HG03565 (cell line): Measurements from ENCODE around the gene PTPRC.
"Not testable (repeated sequence)": the region's sequence is repeated elsewhere in the genome, so short reads cannot be mapped to it uniquely, and the experiment has no call there.

ENCODE experiments used
- ATAC-seq: cut with Tn5 transposase; IDR thresholded peaks from one replicate; pipeline ENCODE4 v1.9.1; 2021; ENCODE audit warnings: mild to moderate bottlenecking, moderate library complexity; ENCODE audit not compliant: unreplicated experiment

The PTPRC gene, protein sequence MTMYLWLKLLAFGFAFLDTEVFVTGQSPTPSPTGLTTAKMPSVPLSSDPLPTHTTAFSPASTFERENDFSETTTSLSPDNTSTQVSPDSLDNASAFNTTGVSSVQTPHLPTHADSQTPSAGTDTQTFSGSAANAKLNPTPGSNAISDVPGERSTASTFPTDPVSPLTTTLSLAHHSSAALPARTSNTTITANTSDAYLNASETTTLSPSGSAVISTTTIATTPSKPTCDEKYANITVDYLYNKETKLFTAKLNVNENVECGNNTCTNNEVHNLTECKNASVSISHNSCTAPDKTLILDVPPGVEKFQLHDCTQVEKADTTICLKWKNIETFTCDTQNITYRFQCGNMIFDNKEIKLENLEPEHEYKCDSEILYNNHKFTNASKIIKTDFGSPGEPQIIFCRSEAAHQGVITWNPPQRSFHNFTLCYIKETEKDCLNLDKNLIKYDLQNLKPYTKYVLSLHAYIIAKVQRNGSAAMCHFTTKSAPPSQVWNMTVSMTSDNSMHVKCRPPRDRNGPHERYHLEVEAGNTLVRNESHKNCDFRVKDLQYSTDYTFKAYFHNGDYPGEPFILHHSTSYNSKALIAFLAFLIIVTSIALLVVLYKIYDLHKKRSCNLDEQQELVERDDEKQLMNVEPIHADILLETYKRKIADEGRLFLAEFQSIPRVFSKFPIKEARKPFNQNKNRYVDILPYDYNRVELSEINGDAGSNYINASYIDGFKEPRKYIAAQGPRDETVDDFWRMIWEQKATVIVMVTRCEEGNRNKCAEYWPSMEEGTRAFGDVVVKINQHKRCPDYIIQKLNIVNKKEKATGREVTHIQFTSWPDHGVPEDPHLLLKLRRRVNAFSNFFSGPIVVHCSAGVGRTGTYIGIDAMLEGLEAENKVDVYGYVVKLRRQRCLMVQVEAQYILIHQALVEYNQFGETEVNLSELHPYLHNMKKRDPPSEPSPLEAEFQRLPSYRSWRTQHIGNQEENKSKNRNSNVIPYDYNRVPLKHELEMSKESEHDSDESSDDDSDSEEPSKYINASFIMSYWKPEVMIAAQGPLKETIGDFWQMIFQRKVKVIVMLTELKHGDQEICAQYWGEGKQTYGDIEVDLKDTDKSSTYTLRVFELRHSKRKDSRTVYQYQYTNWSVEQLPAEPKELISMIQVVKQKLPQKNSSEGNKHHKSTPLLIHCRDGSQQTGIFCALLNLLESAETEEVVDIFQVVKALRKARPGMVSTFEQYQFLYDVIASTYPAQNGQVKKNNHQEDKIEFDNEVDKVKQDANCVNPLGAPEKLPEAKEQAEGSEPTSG (N-terminal part only)

GRCh38 chr1:198638894-198639635 lies at the start of gene PTPRC:
Gene PTPRC, plus strand, starts transcription at chr1:198639040. Its CDS starts 229 bp downstream, at chr1:198639269.
- peak; percentile 77 for ATAC-seq

- ATAC-seq, result no peak
Measured at GRCh38 chr1:198590454-198590853, 48.4 kb upstream of the PTPRC start.

DNA sequence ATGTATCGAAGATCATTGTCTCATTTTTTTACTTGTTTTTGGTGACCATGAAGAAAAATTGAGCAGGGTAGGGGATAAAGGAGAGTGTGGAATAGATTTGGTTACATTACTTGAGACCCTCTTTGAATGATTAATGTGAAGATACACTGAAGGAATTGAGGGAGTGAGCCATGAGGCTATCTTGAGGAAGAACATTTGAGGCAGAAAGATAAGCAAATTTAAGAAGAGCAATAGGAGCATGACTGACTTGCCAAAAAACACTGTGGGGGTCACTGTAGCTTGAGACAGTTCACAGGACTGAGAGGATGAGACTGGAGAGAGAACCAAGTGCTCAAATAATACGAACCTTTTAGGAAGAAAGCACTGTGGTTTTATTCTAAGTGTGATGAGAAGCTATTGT lies 43.1 kb upstream of the PTPRC start:
- ATAC-seq, result no peak

- no peak for ATAC-seq
Measured at GRCh38 chr1:198597690-198598430, 41.0 kb upstream of the PTPRC start.

DNA sequence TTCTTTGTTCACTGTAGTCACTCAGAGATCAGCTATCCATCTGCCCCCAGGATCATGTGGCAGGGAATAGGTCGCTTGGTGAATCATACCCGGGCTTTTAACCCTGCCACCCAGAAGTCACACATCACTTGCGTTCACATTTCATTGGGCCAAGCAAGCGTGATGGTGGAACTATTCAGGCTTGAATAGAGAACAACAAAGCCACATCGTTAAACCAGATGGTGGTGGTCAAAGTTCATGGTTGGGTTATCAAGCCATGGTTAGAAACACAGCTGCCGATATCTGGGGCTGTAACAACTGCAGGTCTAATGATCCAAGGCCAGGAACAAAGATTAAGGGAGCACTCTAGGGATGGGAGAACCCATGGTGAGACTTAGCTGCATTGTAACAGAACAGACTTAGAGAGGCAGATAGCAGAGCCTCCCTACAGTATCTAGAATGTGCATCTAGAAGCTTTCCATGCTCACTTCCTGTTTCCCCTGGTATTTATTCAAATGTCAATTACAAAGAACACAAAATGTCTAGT lies 40.0 kb upstream of the PTPRC start:
- peak; percentile 65 for ATAC-seq

- ATAC-seq, result no peak
Measured at GRCh38 chr1:198599749-198600148, 39.1 kb upstream of the PTPRC start.

DNA sequence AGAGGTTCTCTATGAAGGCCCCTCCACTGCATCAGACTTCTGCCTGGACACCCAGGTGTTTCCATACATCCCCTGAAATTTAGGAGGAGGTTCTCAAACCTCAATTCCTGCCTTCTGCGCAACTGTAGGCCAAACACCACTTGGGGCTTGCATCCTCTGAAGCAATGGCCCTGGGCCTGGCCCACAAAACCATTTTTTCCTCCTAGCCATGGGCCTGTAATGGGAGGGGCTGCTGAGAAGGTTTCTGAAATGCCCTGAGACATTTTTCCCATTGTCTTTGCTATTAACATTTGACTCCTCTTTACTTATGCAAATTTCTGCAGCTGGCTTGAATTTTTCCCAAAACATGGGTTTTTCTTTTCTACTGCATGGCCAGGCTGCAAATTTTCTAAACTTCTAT lies 37.9 kb upstream of the PTPRC start:
- no peak for ATAC-seq

GRCh38 chr1:198601310-198601709 lies 37.5 kb upstream of the PTPRC start:
- ATAC-seq, result not testable (repeated sequence)

GRCh38 chr1:198601936-198602889 lies 36.6 kb upstream of the PTPRC start:
- ATAC-seq, result no peak

DNA sequence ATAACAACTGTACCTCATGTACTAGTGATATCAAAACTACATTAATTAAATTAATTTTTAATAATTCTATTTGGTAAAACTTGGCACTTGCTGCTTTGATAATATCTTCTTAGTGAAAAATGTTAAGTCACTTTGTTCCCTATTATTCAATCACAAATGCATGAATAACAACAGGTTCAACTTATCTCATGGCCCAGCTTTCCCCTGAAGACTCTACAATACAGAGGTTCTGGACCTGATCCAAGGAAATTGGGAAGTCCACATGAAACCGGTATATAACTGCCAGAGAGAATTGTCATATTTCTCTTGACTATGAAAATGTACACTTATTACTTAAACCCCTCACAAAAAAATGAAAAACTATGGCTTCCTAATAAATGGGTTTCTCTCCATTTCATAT lies 33.9 kb upstream of the PTPRC start:
- ATAC-seq, result no peak

- ATAC-seq, result no peak
Measured at GRCh38 chr1:198605406-198605805, 33.4 kb upstream of the PTPRC start.

GRCh38 chr1:198606020-198606438 lies 32.8 kb upstream of the PTPRC start:
- ATAC-seq, result no peak

DNA sequence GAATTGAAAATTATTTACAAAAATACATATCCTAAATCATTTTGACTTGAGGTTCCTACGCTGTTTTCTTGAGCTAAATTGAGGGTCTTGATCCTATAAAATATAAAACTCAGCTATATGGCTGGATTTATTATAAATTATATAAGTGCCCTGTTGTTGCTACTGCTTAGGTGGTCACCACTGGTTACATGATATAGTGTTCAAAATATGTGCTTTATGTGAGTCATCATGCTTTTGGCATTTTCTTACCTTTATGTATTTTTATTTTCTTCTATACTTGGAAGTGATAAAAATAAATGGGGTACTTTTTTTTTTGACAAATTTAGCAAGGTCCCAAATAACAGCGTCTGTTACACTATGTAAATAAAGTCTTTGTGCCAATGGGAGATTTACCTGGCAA lies 31.1 kb upstream of the PTPRC start:
- no peak for ATAC-seq

DNA sequence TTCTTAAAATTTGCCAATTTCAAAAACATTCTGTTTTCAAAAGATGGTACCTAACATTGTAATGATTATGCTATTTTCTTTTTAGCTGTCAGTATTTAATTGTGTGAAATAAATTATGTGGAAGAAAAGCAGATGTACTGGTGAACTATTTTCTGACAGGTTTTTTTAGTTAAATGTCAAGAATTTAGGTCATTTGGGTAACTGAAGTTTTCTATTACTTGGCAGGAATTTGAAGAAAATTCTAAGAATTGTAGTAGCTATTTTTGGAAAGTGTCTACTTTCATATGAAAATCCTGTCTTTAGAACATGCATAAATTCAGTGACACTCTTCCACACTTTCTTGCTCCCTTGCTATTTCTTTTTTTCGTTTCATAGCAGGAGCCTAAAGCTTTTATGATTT lies 28.5 kb upstream of the PTPRC start:
- no peak for ATAC-seq

- no peak for ATAC-seq
Measured at GRCh38 chr1:198611219-198611618, 27.6 kb upstream of the PTPRC start.

GRCh38 chr1:198612471-198613260 lies 26.2 kb upstream of the PTPRC start:
- ATAC-seq, result no peak

GRCh38 chr1:198617406-198617805 lies 21.4 kb upstream of the PTPRC start:
- ATAC-seq, result no peak
